GM12878 (cell line): ENCODE data around the gene PRKAG2. TPM values are rescaled to one million over a fixed set of nuclear protein-coding genes. Genes with fewer than 3 reads are reported as not detected.

Experiments used
- ATAC-seq: fragments of 200-7000 bp; cut with Tn5 transposase; 3 replicates; pipeline ENCODE4 v1.9.1; 2020; ENCODE audit warnings: mild to moderate bottlenecking, moderate library complexity
- BruUV-seq: library from RNA; stranded (reverse); fragments of 400-500 nt; replicated peaks from 2 replicates; lab custom pipeline; 2021; lab: Mats Ljungman, UMichigan
- CTCF ChIA-PET: fragments of 300-600 bp; sonication (Branson Sonifier 250); formaldehyde crosslinking; extraction: SDS; loops from one replicate; lab custom pipeline; 2021; ENCODE audit warnings: inconsistent platforms; lab: Yijun Ruan, JAX
- POLR2A ChIA-PET: fragments of 350-600 bp; formaldehyde crosslinking; extraction: SDS; loops from one replicate; lab custom pipeline; 2021; ENCODE audit warnings: inconsistent platforms; lab: Charles Lee
- RAD21 ChIA-PET: fragments of 300-600 bp; sonication (Branson Sonifier 250); formaldehyde crosslinking; loops from one replicate; lab custom pipeline; 2023; ENCODE audit warnings: antibody characterized with exemption; ENCODE audit not compliant: unreplicated experiment; lab: Charles Lee
- SMC1A ChIA-PET: fragments of 300-600 bp; sonication (Branson Sonifier 250); formaldehyde crosslinking; loops from one replicate; lab custom pipeline; 2023; ENCODE audit not compliant: unreplicated experiment, uncharacterized antibody; lab: Charles Lee
- DNase-seq: peaks from one replicate; pipeline ENCODE4 v3.0.0-alpha.2; 2011; ENCODE audit warnings: low read depth, low spot score
- FAIRE-seq: peaks from 3 replicates; lab custom pipeline; 2011; peaks lifted over from hg19 to GRCh38; lab: Jason Lieb, UNC
- H2AFZ ChIP-seq: 2 replicates; pipeline ENCODE4 v1.6.0; 2011; ENCODE audit warnings: low read depth, low read length, control low read depth; ENCODE audit not compliant: control insufficient read depth
- H3K27ac ChIP-seq: 2 replicates; pipeline ENCODE4 v1.5.1; 2011; ENCODE audit warnings: control low read depth; ENCODE audit not compliant: control insufficient read depth, insufficient read depth
- H3K27me3 ChIP-seq, 2 experiments: replicated peaks in 1 of 2; 2 replicates each; pipeline versions ENCODE4 v1.6.0 to v1.6.1; 2011; ENCODE audit warnings: low read length in 1 of 2; ENCODE audit not compliant: control insufficient read depth in 2 of 2, insufficient read depth in 2 of 2
- H3K36me3 ChIP-seq, 2 experiments: 2 replicates each; pipeline ENCODE4 v1.5.1; 2011; ENCODE audit warnings: low read length in 1 of 2; ENCODE audit not compliant: control insufficient read depth in 2 of 2, insufficient read depth in 2 of 2
- H3K4me1 ChIP-seq: 2 replicates; pipeline ENCODE4 v1.6.1; 2011; ENCODE audit warnings: mild to moderate bottlenecking, low read length, moderate library complexity, mixed read lengths; ENCODE audit not compliant: control insufficient read depth, insufficient read depth
- H3K4me2 ChIP-seq: 2 replicates; pipeline ENCODE4 v1.6.0; 2011; ENCODE audit warnings: control low read depth; ENCODE audit not compliant: control insufficient read depth, insufficient read depth
- H3K4me3 ChIP-seq: fragments of 200-600 bp; sonication (generic); 2 replicates; pipeline ENCODE4 v1.5.1; 2016
- H3K79me2 ChIP-seq: 2 replicates; pipeline ENCODE4 v1.6.0; 2011; ENCODE audit warnings: low read length; ENCODE audit not compliant: control insufficient read depth, insufficient read depth
- H3K9ac ChIP-seq: 2 replicates; pipeline ENCODE4 v1.8.0; 2011; ENCODE audit warnings: low read length, control low read depth, mixed read lengths; ENCODE audit not compliant: control insufficient read depth, insufficient read depth
- H3K9me3 ChIP-seq: replicated peaks from 3 replicates; pipeline ENCODE4 v1.5.1; 2011; ENCODE audit warnings: mild to moderate bottlenecking, low read length; ENCODE audit not compliant: control insufficient read depth, insufficient read depth
- H4K20me1 ChIP-seq: 2 replicates; pipeline ENCODE4 v1.6.0; 2011; ENCODE audit not compliant: control insufficient read depth, insufficient read depth
- ATF3 ChIP-seq: IDR thresholded peaks from 2 replicates; pipeline ENCODE4 v1.6.1; 2011; ENCODE audit warnings: low read depth, mild to moderate bottlenecking, low read length, moderate library complexity, borderline replicate concordance; ENCODE audit errors: extremely low read depth
- CBX5 ChIP-seq: sonication (generic); IDR thresholded peaks from 2 replicates; pipeline ENCODE4 v1.6.1; 2016; ENCODE audit warnings: low read depth, moderate library complexity, mild to moderate bottlenecking, inconsistent platforms
- CHD1 ChIP-seq: IDR thresholded peaks from 2 replicates; pipeline ENCODE4 v1.6.1; 2012; ENCODE audit warnings: low read depth, low read length, improper control_type of control experiment
- EGR1 ChIP-seq, 2 experiments: IDR thresholded peaks; 1 replicate in 1 of 2; 2 replicates in 1 of 2; pipeline ENCODE4 v1.6.1; 2011 to 2012; ENCODE audit warnings: low read depth in 2 of 2, low read length in 2 of 2, borderline replicate concordance in 1 of 2, mild to moderate bottlenecking in 1 of 2, moderate library complexity in 1 of 2
- IRF4 ChIP-seq: IDR thresholded peaks from 2 replicates; pipeline ENCODE4 v1.6.1; 2011; ENCODE audit warnings: low read depth, low read length
- KLF5 ChIP-seq: fragments of 450-650 bp; IDR thresholded peaks from 2 replicates; pipeline ENCODE4 v1.6.1; 2014; ENCODE audit warnings: mild to moderate bottlenecking; ENCODE audit not compliant: partially characterized antibody
- MXI1 ChIP-seq: fragments of 150-350 bp; IDR thresholded peaks from 2 replicates; pipeline ENCODE4 v1.6.1; 2011; ENCODE audit warnings: low read depth, mild to moderate bottlenecking, inconsistent platforms, low read length, improper control_type of control experiment
- NFIC ChIP-seq: IDR thresholded peaks from 2 replicates; pipeline ENCODE4 v1.6.1; 2012; ENCODE audit warnings: low read depth, mild to moderate bottlenecking, inconsistent platforms, low read length, moderate library complexity
- NFXL1 ChIP-seq: fragments of 450-650 bp; IDR thresholded peaks from 2 replicates; pipeline ENCODE4 v1.6.1; 2017; ENCODE audit warnings: antibody characterized with exemption, mild to moderate bottlenecking, borderline replicate concordance
- RCOR1 ChIP-seq: conservative IDR thresholded peaks from 2 replicates; pipeline ENCODE4 v1.6.1; 2012; ENCODE audit warnings: low read depth, low read length, improper control_type of control experiment
- RUNX3 ChIP-seq: IDR thresholded peaks from 2 replicates; pipeline ENCODE4 v1.6.1; 2012; ENCODE audit warnings: low read length, inconsistent platforms
- SMC3 ChIP-seq: IDR thresholded peaks from 2 replicates; pipeline ENCODE4 v1.6.1; 2011; ENCODE audit warnings: low read length, improper control_type of control experiment, borderline replicate concordance
- TCF7 ChIP-seq: IDR thresholded peaks from 2 replicates; pipeline ENCODE4 v1.6.1; 2014; ENCODE audit warnings: antibody characterized with exemption, borderline replicate concordance
- ZNF687 ChIP-seq: fragments of 450-650 bp; IDR thresholded peaks from 2 replicates; pipeline ENCODE4 v1.6.1; 2017; ENCODE audit warnings: mild to moderate bottlenecking, moderate library complexity
- WGBS: methylation state at CpG from one replicate; pipeline ENCODE4 v1.1.6; 2016; ENCODE audit warnings: low lambda C conversion rate; ENCODE audit not compliant: insufficient replicate concordance, insufficient coverage; ENCODE audit errors: missing lambda C conversion rate; 5-methylcytosine and 5-hydroxymethylcytosine counted together
- in situ Hi-C: fragments of 300-500 bp; cut with MboI; formaldehyde crosslinking; loops from 9 replicates; pipeline ENCODE4 v1.14.3; 2018; ENCODE audit warnings: mixed read lengths
- intact Hi-C: fragments of 100-400 bp; cut with micrococcal nuclease; formaldehyde crosslinking; loops from one replicate; pipeline ENCODE4 v1.14.2; 2022; ENCODE audit not compliant: unreplicated experiment
- polyA plus RNA-seq, 11 experiments: library from polyadenylated mRNA; depleted of rRNA in 4 of 11; unstranded in 6 of 11; stranded (reverse) in 5 of 11; fragments of >200 nt; fragmentation: Nextera tagmentation in 4 of 11; fragmentation: Illumina TruSeq in 1 of 11; extraction: Ambion mirVana in 4 of 11; extraction: Trizol in 1 of 11; gene quantifications; 1 replicate in 1 of 11; 2 replicates in 10 of 11; pipeline versions ENCODE4 v1.2.1 to v1.2.3, GENCODE V29; 2011 to 2016; ENCODE audit warnings: inconsistent platforms in 2 of 11, missing spikeins in 2 of 11, low read depth in 1 of 11
- total RNA-seq, 4 experiments: library from RNA; depleted of rRNA in 3 of 4; stranded (reverse); fragments of >200 nt in 3 of 4; fragmentation: Illumina TruSeq in 1 of 4; extraction: Trizol in 1 of 4; gene quantifications; 2 replicates each; pipeline versions ENCODE4 v1.2.1 to v1.2.3, GENCODE V29; 2013 to 2021

PRKAG2 gene
- total and polyA plus RNA-seq, 10 of the 15 experiments (the other 5 are each of a cell fraction or from before 2014, with no cell fraction given) = 3.4 to 8.9 (median 6.8) TPM

GRCh38 chr7:151901828-151902227 lies 24.9 kb upstream of the PRKAG2 start (continued):
- TF ChIP-seq ZNF687 (no peak), SMC3 (no peak), CBX5 (no peak)

- WGBS = 69% methylated on average over 17 of the region's 17 CpGs
- Histone ChIP-seq H3K36me3 (no peaks in the 10 kb centered on the region), H3K9me3 (no peaks in the 10 kb centered on the region), H3K27ac (no peak overlapping the region), H3K4me2 (no peak overlapping the region), H3K4me1 (no peaks in the 10 kb centered on the region), H3K9ac (no peak overlapping the region), H4K20me1 (no peaks in the 10 kb centered on the region), H3K79me2 (no peaks in the 10 kb centered on the region), H2AFZ (no peak overlapping the region), H3K4me3 (no peak overlapping the region), H3K27me3 (no peaks in the 10 kb centered on the region)
- DNase-seq (no peak), ATAC-seq (no peak), FAIRE-seq (no peak)
- POLR2A ChIA-PET = no interaction called here
- no TSS peak for BruUV-seq
- SMC1A ChIA-PET = no interaction called here
- CTCF ChIA-PET = no interaction called here
- in situ Hi-C loops = no loop called here
- intact Hi-C loops = no loop called here
- RAD21 ChIA-PET = no interaction called here
- TF ChIP-seq TCF7 (no peak), NFXL1 (no peak), ATF3 (no peak), RCOR1 (no peak), NFIC (no peak), ZNF687 (no peak), MXI1 (no peak), IRF4 (no peak), KLF5 (no peak), RUNX3 (no peak), CHD1 (no peak), EGR1 (IDR thresholded peaks at IDR 0.05; ENCODE audit: borderline replicate concordance in 1 of 2, low read depth in 2 of 2, low read length in 2 of 2) (no peak)
These were observed 24.2 kb upstream of the PRKAG2 start for GRCh38 chr7:151900986-151901621.
